GM19467 (cell line): ENCODE data around the gene ASCL2.

Source experiments
- ATAC-seq: cut with Tn5 transposase; IDR thresholded peaks from one replicate; pipeline ENCODE4 v1.9.1; 2021; ENCODE audit warnings: mild to moderate bottlenecking, moderate library complexity; ENCODE audit not compliant: unreplicated experiment

The ASCL2 gene

GRCh38 chr11:2270322-2271076 lies at the start of gene ASCL2:
Gene ASCL2 (minus strand): TSS chr11:2270588. CDS start chr11:2270332, 256 bp downstream.
- no peak for ATAC-seq

GRCh38 chr11:2319791-2320472 lies 49.5 kb upstream of the ASCL2 start:
- ATAC-seq: no peak

GRCh38 chr11:2318707-2319106 lies 48.3 kb upstream of the ASCL2 start:
- no peak for ATAC-seq

GRCh38 chr11:2318123-2318522 lies 47.7 kb upstream of the ASCL2 start:
- ATAC-seq: no peak

- ATAC-seq: no peak
These were observed 47.1 kb upstream of the ASCL2 start for GRCh38 chr11:2317354-2318050.

- ATAC-seq: no peak
These were observed 46.5 kb upstream of the ASCL2 start for GRCh38 chr11:2316963-2317244.

- ATAC-seq: no peak
These were observed 46.0 kb upstream of the ASCL2 start for GRCh38 chr11:2316169-2316962.

- no peak for ATAC-seq
These were observed 45.2 kb upstream of the ASCL2 start for GRCh38 chr11:2315395-2316168.

- ATAC-seq: no peak
These were observed 44.4 kb upstream of the ASCL2 start for GRCh38 chr11:2314525-2315394.

GRCh38 chr11:2314136-2314524 lies 43.7 kb upstream of the ASCL2 start:
- no peak for ATAC-seq

GRCh38 chr11:2313051-2313951 lies 42.9 kb upstream of the ASCL2 start:
- ATAC-seq: no peak

GRCh38 chr11:2312232-2313042 lies 42.0 kb upstream of the ASCL2 start:
- ATAC-seq: no peak

GRCh38 chr11:2311353-2312133 lies 41.2 kb upstream of the ASCL2 start:
- no peak for ATAC-seq

GRCh38 chr11:2310786-2311352 lies 40.5 kb upstream of the ASCL2 start:
- ATAC-seq: no peak

- ATAC-seq: no peak
These were observed 39.8 kb upstream of the ASCL2 start for GRCh38 chr11:2310073-2310785.
